Measurements from ENCODE around the gene CACHD1. TPM values are rescaled to one million over a fixed set of nuclear protein-coding genes. Genes with fewer than 3 reads are reported as not detected.
A peak's percentile ranks its signal among the peaks of the same experiment; 100 is the strongest.
"Not testable (repeated sequence)": the region's sequence is repeated elsewhere in the genome, so short reads cannot be mapped to it uniquely, and the experiment has no call there.

Gene CACHD1
- total and polyA plus RNA-seq, 11 donors: 0.89 to 10.0 (median 2.4) TPM

DNA sequence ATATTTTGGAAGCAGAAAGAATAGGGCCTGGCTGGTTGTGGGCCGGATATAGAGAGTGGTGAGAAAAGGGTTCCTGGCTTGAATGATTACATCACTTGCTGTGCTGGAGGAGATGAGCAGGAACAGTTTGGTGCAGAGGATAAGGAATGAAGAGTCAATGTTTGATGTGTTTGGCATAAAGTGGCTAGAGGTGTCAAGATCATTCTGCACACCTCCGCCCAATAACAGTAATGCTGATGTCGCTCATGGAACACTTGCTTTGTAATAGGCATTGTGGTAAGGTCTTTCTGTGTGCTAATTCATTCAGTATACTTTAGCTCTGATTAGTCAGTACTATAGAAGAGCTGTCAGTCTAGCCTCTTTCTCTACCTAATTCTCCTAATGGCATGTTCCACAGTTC lies 226.9 kb downstream of the CACHD1 start:
- no peak for ATAC-seq
- DNase-seq: no peak
- H3K27ac ChIP-seq: no peak overlapping the region

DNA sequence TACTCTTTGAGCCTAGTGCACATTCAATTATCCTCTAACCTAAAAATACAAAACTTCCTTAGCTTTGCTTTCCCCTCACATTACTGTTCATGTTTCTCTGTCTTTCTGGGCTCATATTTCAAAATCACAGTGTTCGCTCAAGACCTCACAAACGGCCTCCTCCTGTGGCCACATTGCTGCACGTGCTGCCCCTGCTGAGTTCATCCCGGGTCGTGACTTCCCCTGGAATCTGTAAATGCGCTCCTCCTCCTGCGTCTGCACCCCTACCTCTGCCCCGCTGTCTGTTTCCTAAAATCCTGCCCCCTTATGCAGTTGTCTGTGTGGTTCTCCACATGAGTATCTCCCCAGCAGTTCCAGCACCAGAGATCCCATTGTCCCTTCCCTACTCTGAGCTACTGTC lies 229.4 kb downstream of the CACHD1 start:
- intact Hi-C loops (cut with DNase I): no loop called here
- Histone ChIP-seq H3K36me3 (peaks cover 0 to 3% (median 0%) of the 10 kb centered on the region in 9 donors), H3K9me3 (peaks cover 0 to 6% (median 0%) of the 10 kb centered on the region in 12 donors), H3K4me1 (peaks cover 0 to 6% (median 0%) of the 10 kb centered on the region in 12 donors), H3K27me3 (no peaks in the 10 kb centered on the region), H3K27ac (no peak overlapping the region), H3K4me3 (no peak overlapping the region)
- no peak for TF ChIP-seq POLR2A (IDR thresholded peaks at IDR 0.05)
- TF ChIP-seq, protein P1, sequence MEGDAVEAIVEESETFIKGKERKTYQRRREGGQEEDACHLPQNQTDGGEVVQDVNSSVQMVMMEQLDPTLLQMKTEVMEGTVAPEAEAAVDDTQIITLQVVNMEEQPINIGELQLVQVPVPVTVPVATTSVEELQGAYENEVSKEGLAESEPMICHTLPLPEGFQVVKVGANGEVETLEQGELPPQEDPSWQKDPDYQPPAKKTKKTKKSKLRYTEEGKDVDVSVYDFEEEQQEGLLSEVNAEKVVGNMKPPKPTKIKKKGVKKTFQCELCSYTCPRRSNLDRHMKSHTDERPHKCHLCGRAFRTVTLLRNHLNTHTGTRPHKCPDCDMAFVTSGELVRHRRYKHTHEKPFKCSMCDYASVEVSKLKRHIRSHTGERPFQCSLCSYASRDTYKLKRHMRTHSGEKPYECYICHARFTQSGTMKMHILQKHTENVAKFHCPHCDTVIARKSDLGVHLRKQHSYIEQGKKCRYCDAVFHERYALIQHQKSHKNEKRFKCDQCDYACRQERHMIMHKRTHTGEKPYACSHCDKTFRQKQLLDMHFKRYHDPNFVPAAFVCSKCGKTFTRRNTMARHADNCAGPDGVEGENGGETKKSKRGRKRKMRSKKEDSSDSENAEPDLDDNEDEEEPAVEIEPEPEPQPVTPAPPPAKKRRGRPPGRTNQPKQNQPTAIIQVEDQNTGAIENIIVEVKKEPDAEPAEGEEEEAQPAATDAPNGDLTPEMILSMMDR (IDR thresholded peaks at IDR 0.05): no peak
- 70 to 81% (median 72%) methylated on average over 8 of the region's 8 CpGs for WGBS, 4 donors
- DNase-seq (no peak), ATAC-seq (no peak)

More for the DNA sequence above, 226.9 kb downstream of the CACHD1 start:
- no peaks in the 10 kb centered on the region for H3K9me3 ChIP-seq
- TF ChIP-seq POLR2A (IDR thresholded peaks at IDR 0.05): no peak
- TF ChIP-seq, protein P1 (IDR thresholded peaks at IDR 0.05): no peak
- H3K4me1 ChIP-seq: peaks cover 0 to 4% (median 0%) of the 10 kb centered on the region in 12 donors
- intact Hi-C loops (cut with DNase I): no loop called here
- no peaks in the 10 kb centered on the region for H3K27me3 ChIP-seq
- 88 to 97% (median 94%) methylated on average over 3 of the region's 3 CpGs for WGBS, 4 donors
- no peak overlapping the region for H3K4me3 ChIP-seq
- H3K36me3 ChIP-seq: peaks cover 0 to 21% (median 2%) of the 10 kb centered on the region in 9 donors

DNA sequence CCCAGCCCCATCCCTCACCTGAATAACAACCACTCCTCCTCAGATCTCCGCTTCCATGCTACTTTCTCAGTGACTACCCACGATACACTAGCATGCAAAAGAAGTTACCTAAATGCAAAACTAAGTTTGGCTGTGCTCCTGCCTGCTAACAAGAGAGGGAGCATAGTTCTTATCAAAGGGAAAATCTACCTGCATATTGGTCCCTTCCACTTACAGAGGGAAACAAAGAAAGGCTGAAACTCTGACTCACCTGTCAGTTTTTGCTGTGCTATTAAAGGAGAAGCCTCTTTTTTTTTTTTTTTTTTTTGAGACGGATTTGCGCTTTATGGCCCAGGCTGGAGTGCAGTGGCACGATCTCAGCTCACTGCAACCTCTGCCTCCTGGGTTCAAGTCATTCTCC lies 231.1 kb downstream of the CACHD1 start:
- 83 to 96% (median 94%) methylated on average over 5 of the region's 5 CpGs for WGBS, 4 donors

DNA sequence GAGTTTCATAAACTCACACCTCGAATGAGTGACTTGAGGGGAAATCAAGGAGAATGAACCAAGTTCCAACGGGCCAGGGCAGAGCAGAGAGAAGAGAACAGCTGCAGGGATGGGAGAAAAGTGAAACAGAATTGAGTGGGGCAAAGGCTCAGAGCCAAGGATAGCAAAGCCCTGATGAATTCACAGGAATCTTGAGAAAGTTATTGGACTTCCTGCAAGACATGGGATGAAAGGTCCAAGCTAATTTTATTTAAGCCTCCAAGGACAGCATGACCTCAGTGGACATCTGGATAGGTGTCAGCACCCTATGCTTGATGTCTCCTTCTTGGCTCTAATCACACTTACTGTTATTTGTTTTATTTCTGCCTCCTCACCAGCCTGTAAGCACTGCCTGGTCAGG lies 232.0 kb downstream of the CACHD1 start:
- ATAC-seq: peak in 3 of 4 donors; percentile 63 to 75 (median 74)
- H3K4me3 ChIP-seq: no peak overlapping the region
- DNase-seq: peak in 1 of 5 donors; percentile 10
- H3K4me1 ChIP-seq: peaks cover 0 to 6% (median 0%) of the 10 kb centered on the region in 12 donors
- H3K27ac ChIP-seq: no peak overlapping the region
- intact Hi-C loops (cut with DNase I): no loop called here
- 36 to 66% (median 48%) methylated on average over 2 of the region's 2 CpGs for WGBS, 4 donors
- H3K9me3 ChIP-seq: peaks cover 0 to 6% (median 0%) of the 10 kb centered on the region in 12 donors
- H3K36me3 ChIP-seq: no peaks in the 10 kb centered on the region
- no peak for TF ChIP-seq POLR2A (IDR thresholded peaks at IDR 0.05)
- TF ChIP-seq, protein P1 (IDR thresholded peaks at IDR 0.05): no peak
- H3K27me3 ChIP-seq: no peaks in the 10 kb centered on the region

More for the DNA sequence above, 231.1 kb downstream of the CACHD1 start:
- no peaks in the 10 kb centered on the region for H3K36me3 ChIP-seq
- TF ChIP-seq, protein P1 (IDR thresholded peaks at IDR 0.05): no peak
- no peak for TF ChIP-seq POLR2A (IDR thresholded peaks at IDR 0.05)
- no peak overlapping the region for H3K27ac ChIP-seq
- no peak for ATAC-seq
- intact Hi-C loops (cut with DNase I): no loop called here
- no peak for DNase-seq
- H3K4me3 ChIP-seq: no peak overlapping the region
- no peaks in the 10 kb centered on the region for H3K27me3 ChIP-seq
- peaks cover 0 to 6% (median 0%) of the 10 kb centered on the region in 12 donors for H3K4me1 ChIP-seq
- peaks cover 0 to 6% (median 0%) of the 10 kb centered on the region in 12 donors for H3K9me3 ChIP-seq

DNA sequence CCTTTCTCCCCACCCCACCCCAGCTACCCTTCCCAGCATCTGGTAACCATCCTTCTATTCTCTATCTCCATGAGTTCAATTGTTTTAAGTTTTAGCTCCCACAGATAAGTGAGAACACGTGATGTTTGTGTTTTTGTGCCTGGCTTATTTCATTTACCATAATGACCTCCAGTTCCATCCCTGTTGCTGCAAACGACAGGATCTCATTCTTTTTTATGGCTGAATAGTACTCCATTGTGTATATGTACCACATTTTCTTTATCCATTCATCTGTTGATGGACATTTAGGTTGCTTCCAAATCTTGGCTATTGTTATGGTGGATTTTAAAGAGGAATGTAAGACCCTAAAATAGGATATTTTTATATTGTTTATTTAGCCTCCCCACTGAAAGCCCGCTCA lies 232.7 kb downstream of the CACHD1 start:
- H3K4me3 ChIP-seq; ATAC-seq; H3K27me3 ChIP-seq; H3K9me3 ChIP-seq; DNase-seq; H3K36me3 ChIP-seq; H3K27ac ChIP-seq; H3K4me1 ChIP-seq; intact Hi-C loops (cut with DNase I): not testable (repeated sequence)
- WGBS, 4 donors: 76 to 84% (median 82%) methylated on average over 3 of the region's 3 CpGs
